H1 (cell line): ENCODE measurements around the gene ZNF576. TPM values are rescaled to one million over a fixed set of nuclear protein-coding genes. Genes with fewer than 3 reads are reported as not detected.
A peak's percentile ranks its signal among the peaks of the same experiment; 100 is the strongest.

Experiments used
- BACH1 ChIP-seq: IDR thresholded peaks from 2 replicates; pipeline ENCODE4 v1.6.1; 2012; ENCODE audit warnings: low read length, improper control_type of control experiment
- BRCA1 ChIP-seq: IDR thresholded peaks from 2 replicates; pipeline ENCODE4 v1.6.1; 2012; ENCODE audit warnings: low read depth, low read length, improper control_type of control experiment
- KDM5A ChIP-seq: fragments of 200-600 bp; IDR thresholded peaks from 2 replicates; pipeline ENCODE4 v1.7.1; 2012; ENCODE audit warnings: mild to moderate bottlenecking, low read length, inconsistent platforms, mixed read lengths
- NRF1 ChIP-seq: IDR thresholded peaks from 2 replicates; pipeline ENCODE4 v1.6.1; 2011; ENCODE audit warnings: mild to moderate bottlenecking, low read depth, low read length, improper control_type of control experiment
- PHF8 ChIP-seq: fragments of 200-600 bp; sonication (generic); conservative IDR thresholded peaks from 2 replicates; pipeline ENCODE4 v1.7.1; 2012; ENCODE audit warnings: low read depth, mild to moderate bottlenecking, inconsistent platforms, low read length, moderate library complexity
- POLR2AphosphoS5 ChIP-seq: IDR thresholded peaks from 2 replicates; pipeline ENCODE4 v1.6.1; 2011; ENCODE audit warnings: low read depth, low read length
- SAP30 ChIP-seq: fragments of 300-600 bp; sonication (generic); IDR thresholded peaks from 2 replicates; pipeline ENCODE4 v1.7.1; 2012; ENCODE audit warnings: low read length, moderate library complexity, mild to moderate bottlenecking, inconsistent platforms; ENCODE audit not compliant: insufficient read depth, insufficient replicate concordance
- TAF1 ChIP-seq: IDR thresholded peaks from 2 replicates; pipeline ENCODE4 v1.6.1; 2011; ENCODE audit warnings: mild to moderate bottlenecking, low read depth, low read length
- TBP ChIP-seq: IDR thresholded peaks from 2 replicates; pipeline ENCODE4 v1.6.1; 2011; ENCODE audit warnings: low read depth, low read length, improper control_type of control experiment
- YY1 ChIP-seq: IDR thresholded peaks from 2 replicates; pipeline ENCODE4 v1.6.1; 2011; ENCODE audit warnings: low read depth, mild to moderate bottlenecking, low read length
- polyA plus RNA-seq, 7 experiments: library from polyadenylated mRNA; depleted of rRNA in 3 of 7; stranded (reverse) in 5 of 7; unstranded in 2 of 7; fragments of >200 nt in 5 of 7; fragments of 200-250 nt in 2 of 7; gene quantifications; 1 replicate in 5 of 7; 2 replicates in 1 of 7; 4 replicates in 1 of 7; pipeline versions ENCODE4 v1.2.1 to v1.2.3, GENCODE V29; 2011 to 2013; ENCODE audit warnings: missing spikeins in 2 of 7, mixed read lengths in 2 of 7
- total RNA-seq: library from RNA; stranded (reverse); fragmentation: NEBNext Ultra II Directional; extraction: Animal tissue kit (Norgen Biotek cat#: 25700); gene quantifications from 2 replicates; pipeline ENCODE4 v1.2.1, GENCODE V29; 2021
- TF ChIP-seq, protein P1 (sequence below): fragments of 300-600 bp; sonication (generic); IDR thresholded peaks from 2 replicates; pipeline ENCODE4 v1.7.1; 2012; ENCODE audit warnings: low read length, moderate library complexity, mild to moderate bottlenecking, inconsistent platforms; ENCODE audit not compliant: insufficient replicate concordance

Gene ZNF576
- total and polyA plus RNA-seq, 2 of the 8 experiments (the other 6 are each of a cell fraction or from before 2014, with no cell fraction given): 13.6 to 32.4 TPM

DNA sequence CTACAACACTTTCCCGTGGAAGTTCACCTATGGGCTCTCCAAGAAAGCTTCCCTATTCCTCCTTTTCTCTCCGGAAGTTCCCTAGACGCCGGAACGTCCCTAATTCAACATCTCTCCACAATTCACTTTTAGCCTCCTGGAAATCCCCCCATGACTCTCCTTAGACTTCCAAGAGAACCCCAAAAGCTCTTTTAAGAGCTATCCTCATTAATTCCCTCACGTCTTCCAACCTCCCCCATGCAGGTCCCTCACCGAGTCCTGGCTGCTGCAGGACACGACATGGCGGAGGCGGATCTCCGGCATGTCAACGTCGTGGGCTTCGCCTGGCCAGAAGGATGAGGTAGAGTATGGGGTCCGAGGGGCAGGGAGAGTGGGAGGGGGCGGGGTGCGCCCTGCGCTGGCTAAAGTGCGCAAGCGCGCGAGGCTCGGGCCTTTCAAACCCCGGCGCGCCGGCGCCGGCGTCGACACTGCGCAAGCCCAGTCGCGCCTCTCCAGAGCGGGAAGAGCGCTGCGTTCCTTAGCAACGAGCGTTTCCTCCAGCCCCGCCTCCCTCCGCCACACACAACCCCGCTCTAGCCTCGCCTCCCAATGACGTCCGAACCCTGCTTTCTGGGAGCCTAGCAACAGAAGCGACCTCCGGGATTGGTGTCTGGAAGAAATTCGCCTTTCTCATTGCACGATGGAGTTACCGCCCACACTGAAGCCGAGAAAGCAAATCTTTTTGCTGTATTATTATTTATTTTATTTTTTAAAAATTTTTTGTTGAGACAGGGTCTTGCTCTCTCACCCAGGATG lies 21.0 kb upstream of the ZNF576 start, which contains the start of the genes PINLYP and XRCC1 (continued):
- TF ChIP-seq, protein P1, sequence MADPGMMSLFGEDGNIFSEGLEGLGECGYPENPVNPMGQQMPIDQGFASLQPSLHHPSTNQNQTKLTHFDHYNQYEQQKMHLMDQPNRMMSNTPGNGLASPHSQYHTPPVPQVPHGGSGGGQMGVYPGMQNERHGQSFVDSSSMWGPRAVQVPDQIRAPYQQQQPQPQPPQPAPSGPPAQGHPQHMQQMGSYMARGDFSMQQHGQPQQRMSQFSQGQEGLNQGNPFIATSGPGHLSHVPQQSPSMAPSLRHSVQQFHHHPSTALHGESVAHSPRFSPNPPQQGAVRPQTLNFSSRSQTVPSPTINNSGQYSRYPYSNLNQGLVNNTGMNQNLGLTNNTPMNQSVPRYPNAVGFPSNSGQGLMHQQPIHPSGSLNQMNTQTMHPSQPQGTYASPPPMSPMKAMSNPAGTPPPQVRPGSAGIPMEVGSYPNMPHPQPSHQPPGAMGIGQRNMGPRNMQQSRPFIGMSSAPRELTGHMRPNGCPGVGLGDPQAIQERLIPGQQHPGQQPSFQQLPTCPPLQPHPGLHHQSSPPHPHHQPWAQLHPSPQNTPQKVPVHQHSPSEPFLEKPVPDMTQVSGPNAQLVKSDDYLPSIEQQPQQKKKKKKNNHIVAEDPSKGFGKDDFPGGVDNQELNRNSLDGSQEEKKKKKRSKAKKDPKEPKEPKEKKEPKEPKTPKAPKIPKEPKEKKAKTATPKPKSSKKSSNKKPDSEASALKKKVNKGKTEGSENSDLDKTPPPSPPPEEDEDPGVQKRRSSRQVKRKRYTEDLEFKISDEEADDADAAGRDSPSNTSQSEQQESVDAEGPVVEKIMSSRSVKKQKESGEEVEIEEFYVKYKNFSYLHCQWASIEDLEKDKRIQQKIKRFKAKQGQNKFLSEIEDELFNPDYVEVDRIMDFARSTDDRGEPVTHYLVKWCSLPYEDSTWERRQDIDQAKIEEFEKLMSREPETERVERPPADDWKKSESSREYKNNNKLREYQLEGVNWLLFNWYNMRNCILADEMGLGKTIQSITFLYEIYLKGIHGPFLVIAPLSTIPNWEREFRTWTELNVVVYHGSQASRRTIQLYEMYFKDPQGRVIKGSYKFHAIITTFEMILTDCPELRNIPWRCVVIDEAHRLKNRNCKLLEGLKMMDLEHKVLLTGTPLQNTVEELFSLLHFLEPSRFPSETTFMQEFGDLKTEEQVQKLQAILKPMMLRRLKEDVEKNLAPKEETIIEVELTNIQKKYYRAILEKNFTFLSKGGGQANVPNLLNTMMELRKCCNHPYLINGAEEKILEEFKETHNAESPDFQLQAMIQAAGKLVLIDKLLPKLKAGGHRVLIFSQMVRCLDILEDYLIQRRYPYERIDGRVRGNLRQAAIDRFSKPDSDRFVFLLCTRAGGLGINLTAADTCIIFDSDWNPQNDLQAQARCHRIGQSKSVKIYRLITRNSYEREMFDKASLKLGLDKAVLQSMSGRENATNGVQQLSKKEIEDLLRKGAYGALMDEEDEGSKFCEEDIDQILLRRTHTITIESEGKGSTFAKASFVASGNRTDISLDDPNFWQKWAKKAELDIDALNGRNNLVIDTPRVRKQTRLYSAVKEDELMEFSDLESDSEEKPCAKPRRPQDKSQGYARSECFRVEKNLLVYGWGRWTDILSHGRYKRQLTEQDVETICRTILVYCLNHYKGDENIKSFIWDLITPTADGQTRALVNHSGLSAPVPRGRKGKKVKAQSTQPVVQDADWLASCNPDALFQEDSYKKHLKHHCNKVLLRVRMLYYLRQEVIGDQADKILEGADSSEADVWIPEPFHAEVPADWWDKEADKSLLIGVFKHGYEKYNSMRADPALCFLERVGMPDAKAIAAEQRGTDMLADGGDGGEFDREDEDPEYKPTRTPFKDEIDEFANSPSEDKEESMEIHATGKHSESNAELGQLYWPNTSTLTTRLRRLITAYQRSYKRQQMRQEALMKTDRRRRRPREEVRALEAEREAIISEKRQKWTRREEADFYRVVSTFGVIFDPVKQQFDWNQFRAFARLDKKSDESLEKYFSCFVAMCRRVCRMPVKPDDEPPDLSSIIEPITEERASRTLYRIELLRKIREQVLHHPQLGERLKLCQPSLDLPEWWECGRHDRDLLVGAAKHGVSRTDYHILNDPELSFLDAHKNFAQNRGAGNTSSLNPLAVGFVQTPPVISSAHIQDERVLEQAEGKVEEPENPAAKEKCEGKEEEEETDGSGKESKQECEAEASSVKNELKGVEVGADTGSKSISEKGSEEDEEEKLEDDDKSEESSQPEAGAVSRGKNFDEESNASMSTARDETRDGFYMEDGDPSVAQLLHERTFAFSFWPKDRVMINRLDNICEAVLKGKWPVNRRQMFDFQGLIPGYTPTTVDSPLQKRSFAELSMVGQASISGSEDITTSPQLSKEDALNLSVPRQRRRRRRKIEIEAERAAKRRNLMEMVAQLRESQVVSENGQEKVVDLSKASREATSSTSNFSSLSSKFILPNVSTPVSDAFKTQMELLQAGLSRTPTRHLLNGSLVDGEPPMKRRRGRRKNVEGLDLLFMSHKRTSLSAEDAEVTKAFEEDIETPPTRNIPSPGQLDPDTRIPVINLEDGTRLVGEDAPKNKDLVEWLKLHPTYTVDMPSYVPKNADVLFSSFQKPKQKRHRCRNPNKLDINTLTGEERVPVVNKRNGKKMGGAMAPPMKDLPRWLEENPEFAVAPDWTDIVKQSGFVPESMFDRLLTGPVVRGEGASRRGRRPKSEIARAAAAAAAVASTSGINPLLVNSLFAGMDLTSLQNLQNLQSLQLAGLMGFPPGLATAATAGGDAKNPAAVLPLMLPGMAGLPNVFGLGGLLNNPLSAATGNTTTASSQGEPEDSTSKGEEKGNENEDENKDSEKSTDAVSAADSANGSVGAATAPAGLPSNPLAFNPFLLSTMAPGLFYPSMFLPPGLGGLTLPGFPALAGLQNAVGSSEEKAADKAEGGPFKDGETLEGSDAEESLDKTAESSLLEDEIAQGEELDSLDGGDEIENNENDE: no peak
- TF ChIP-seq PHF8: peak; percentile 42; the same call in 1 of the 2 replicates
- no peak for TF ChIP-seq BRCA1
- TF ChIP-seq TAF1: peak; percentile 74
- peak; percentile 77; the same call in 1 of the 2 replicates for TF ChIP-seq POLR2AphosphoS5
- TF ChIP-seq KDM5A: peak; percentile 32
- no peak for TF ChIP-seq BACH1
- TF ChIP-seq NRF1: peak; percentile 89
- peak; percentile 63 for TF ChIP-seq SAP30
- peak; percentile 73; the same call in 1 of the 2 replicates for TF ChIP-seq YY1
- TF ChIP-seq TBP: peak; percentile 50; the same call in 1 of the 2 replicates
